NB4 (cell line): ENCODE measurements around the gene TSEN2.
"Not testable (repeated sequence)": the region's sequence is repeated elsewhere in the genome, so short reads cannot be mapped to it uniquely, and the experiment has no call there.

Experiments used
- MYC ChIP-seq: IDR thresholded peaks from 2 replicates; pipeline ENCODE4 v1.6.1; 2011; ENCODE audit warnings: low read depth, low read length
- POLR2A ChIP-seq: IDR thresholded peaks from 2 replicates; pipeline ENCODE4 v1.6.1; 2011; ENCODE audit warnings: mild to moderate bottlenecking; ENCODE audit not compliant: insufficient read length; ENCODE audit errors: extremely low read depth
- TF ChIP-seq, protein P1 (sequence below): IDR thresholded peaks from one replicate; pipeline ENCODE4 v1.5.1; 2012; ENCODE audit warnings: low read depth, low read length
- TF ChIP-seq, protein P2 (sequence below): IDR thresholded peaks from 2 replicates; pipeline ENCODE4 v1.6.1; 2011; ENCODE audit warnings: low read depth, low read length

DNA sequence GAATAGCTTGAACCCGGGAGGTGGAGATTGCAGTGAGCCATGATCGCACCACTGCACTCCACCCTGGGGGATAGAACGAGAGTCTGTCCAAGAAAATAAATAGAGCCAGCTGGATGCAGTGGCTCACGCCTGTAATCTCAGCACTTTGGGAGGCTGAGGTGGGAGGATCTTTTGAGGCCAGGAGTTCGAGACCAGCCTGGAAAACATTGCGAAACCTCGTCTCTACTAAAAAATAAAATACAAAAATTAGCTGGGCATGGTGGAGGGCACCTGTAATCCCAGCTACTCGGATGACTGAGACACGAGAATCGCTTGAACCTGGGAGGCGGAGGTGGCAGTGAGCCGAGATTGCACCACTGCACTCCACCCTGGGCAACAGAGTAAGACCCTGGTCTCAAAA, 59.2 kb downstream of the TSEN2 start:
- TF ChIP-seq, protein P1, sequence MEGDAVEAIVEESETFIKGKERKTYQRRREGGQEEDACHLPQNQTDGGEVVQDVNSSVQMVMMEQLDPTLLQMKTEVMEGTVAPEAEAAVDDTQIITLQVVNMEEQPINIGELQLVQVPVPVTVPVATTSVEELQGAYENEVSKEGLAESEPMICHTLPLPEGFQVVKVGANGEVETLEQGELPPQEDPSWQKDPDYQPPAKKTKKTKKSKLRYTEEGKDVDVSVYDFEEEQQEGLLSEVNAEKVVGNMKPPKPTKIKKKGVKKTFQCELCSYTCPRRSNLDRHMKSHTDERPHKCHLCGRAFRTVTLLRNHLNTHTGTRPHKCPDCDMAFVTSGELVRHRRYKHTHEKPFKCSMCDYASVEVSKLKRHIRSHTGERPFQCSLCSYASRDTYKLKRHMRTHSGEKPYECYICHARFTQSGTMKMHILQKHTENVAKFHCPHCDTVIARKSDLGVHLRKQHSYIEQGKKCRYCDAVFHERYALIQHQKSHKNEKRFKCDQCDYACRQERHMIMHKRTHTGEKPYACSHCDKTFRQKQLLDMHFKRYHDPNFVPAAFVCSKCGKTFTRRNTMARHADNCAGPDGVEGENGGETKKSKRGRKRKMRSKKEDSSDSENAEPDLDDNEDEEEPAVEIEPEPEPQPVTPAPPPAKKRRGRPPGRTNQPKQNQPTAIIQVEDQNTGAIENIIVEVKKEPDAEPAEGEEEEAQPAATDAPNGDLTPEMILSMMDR: not testable (repeated sequence)
- not testable (repeated sequence) for TF ChIP-seq POLR2A, MYC
- TF ChIP-seq, protein P2, sequence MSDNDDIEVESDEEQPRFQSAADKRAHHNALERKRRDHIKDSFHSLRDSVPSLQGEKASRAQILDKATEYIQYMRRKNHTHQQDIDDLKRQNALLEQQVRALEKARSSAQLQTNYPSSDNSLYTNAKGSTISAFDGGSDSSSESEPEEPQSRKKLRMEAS: not testable (repeated sequence)
